RKO (cell line): Measurements from ENCODE around the gene CPNE4.

Experiments used
- DNase-seq: peaks from one replicate; pipeline ENCODE4 v3.0.0-alpha.2; 2016; ENCODE audit warnings: low spot score

Gene CPNE4

GRCh38 chr3:131881777-131882176 is 153.0 kb downstream of the CPNE4 start:
- no peak for DNase-seq

- DNase-seq = no peak
Observed at GRCh38 chr3:131880948-131881347, 153.9 kb downstream of the CPNE4 start.

GRCh38 chr3:131868203-131868602 is 166.6 kb downstream of the CPNE4 start:
- no peak for DNase-seq

- no peak for DNase-seq
Observed at GRCh38 chr3:131856171-131856570, 178.6 kb downstream of the CPNE4 start.

GRCh38 chr3:131850223-131850622 is 184.6 kb downstream of the CPNE4 start:
- DNase-seq = no peak

GRCh38 chr3:131849616-131850015 is 185.2 kb downstream of the CPNE4 start:
- DNase-seq = no peak

GRCh38 chr3:131847966-131848510 is 186.8 kb downstream of the CPNE4 start:
- no peak for DNase-seq

GRCh38 chr3:131846296-131846924 is 188.4 kb downstream of the CPNE4 start:
- no peak for DNase-seq

GRCh38 chr3:131843174-131843573 is 191.6 kb downstream of the CPNE4 start:
- no peak for DNase-seq

- DNase-seq = no peak
Observed at GRCh38 chr3:131840156-131840797, 194.5 kb downstream of the CPNE4 start.

- DNase-seq = no peak
Observed at GRCh38 chr3:131835906-131836305, 198.9 kb downstream of the CPNE4 start.

- DNase-seq = no peak
Observed at GRCh38 chr3:131831608-131832007, 203.2 kb downstream of the CPNE4 start.

- no peak for DNase-seq
Observed at GRCh38 chr3:131821191-131821762, 213.5 kb downstream of the CPNE4 start.

- DNase-seq = no peak
Observed at GRCh38 chr3:131819381-131820055, 215.3 kb downstream of the CPNE4 start.

- no peak for DNase-seq
Observed at GRCh38 chr3:131812433-131812832, 222.4 kb downstream of the CPNE4 start.

GRCh38 chr3:131811481-131811880 is 223.3 kb downstream of the CPNE4 start:
- DNase-seq = no peak

GRCh38 chr3:131807822-131808221 is 227.0 kb downstream of the CPNE4 start:
- no peak for DNase-seq

GRCh38 chr3:131806736-131807135 is 228.1 kb downstream of the CPNE4 start:
- DNase-seq = no peak

- DNase-seq = no peak
Observed at GRCh38 chr3:131804565-131805133, 230.2 kb downstream of the CPNE4 start.

- DNase-seq = no peak
Observed at GRCh38 chr3:131803113-131803512, 231.7 kb downstream of the CPNE4 start.

- DNase-seq = no peak
Observed at GRCh38 chr3:131802029-131802428, 232.8 kb downstream of the CPNE4 start.

- no peak for DNase-seq
Observed at GRCh38 chr3:131801566-131801965, 233.2 kb downstream of the CPNE4 start.
